Neural cell (in vitro differentiated cells): ENCODE results near the gene PCP2. TPM values are rescaled to one million over a fixed set of nuclear protein-coding genes. Genes with fewer than 3 reads are reported as not detected.

Source experiments
- H2AFZ ChIP-seq: fragments of 200-600, 300-800 bp; sonication (generic), shearing (Covaris generic); 2 replicates; pipeline ENCODE4 v1.6.0; 2014; ENCODE audit warnings: low read depth, mild to moderate bottlenecking, antibody characterized with exemption, low read length, moderate library complexity
- H3F3A ChIP-seq: fragments of 200-600 bp; shearing (Covaris generic); 2 replicates; pipeline ENCODE4 v1.6.1; 2016; ENCODE audit warnings: mild to moderate bottlenecking, moderate library complexity, mixed read lengths, antibody characterized with exemption, low read length; ENCODE audit not compliant: insufficient read depth, poor library complexity, severe bottlenecking
- H3K27ac ChIP-seq: fragments of 200-600, 300-800 bp; sonication (generic), shearing (Covaris generic); 2 replicates; pipeline ENCODE4 v1.5.1; 2014; ENCODE audit warnings: mild to moderate bottlenecking, low read length, moderate library complexity
- H3K27me3 ChIP-seq: fragments of 300-800, 200-600 bp; sonication (generic), shearing (Covaris generic); 2 replicates; pipeline ENCODE4 v1.6.0; 2014; ENCODE audit warnings: mild to moderate bottlenecking, low read depth, low read length, moderate library complexity; ENCODE audit not compliant: insufficient read depth
- H3K36me3 ChIP-seq: fragments of 300-800, 200-600 bp; sonication (generic), shearing (Covaris generic); 2 replicates; pipeline ENCODE4 v1.5.1; 2014; ENCODE audit warnings: mild to moderate bottlenecking, antibody characterized with exemption, low read length, moderate library complexity; ENCODE audit not compliant: insufficient read depth
- H3K4me2 ChIP-seq: fragments of 300-800, 200-600 bp; sonication (generic), shearing (Covaris generic); 2 replicates; pipeline ENCODE4 v1.6.0; 2014; ENCODE audit warnings: mild to moderate bottlenecking, low read length
- H3K4me3 ChIP-seq: fragments of 300-800, 200-600 bp; sonication (generic), shearing (Covaris generic); 2 replicates; pipeline ENCODE4 v1.5.1; 2014; ENCODE audit warnings: mild to moderate bottlenecking, low read length, moderate library complexity
- H3K79me2 ChIP-seq: fragments of 200-600 bp; shearing (Covaris generic); replicated peaks from 2 replicates; pipeline ENCODE4 v1.6.0; 2014; ENCODE audit warnings: mild to moderate bottlenecking, low read length, moderate library complexity; ENCODE audit not compliant: insufficient read depth
- H3K9ac ChIP-seq: fragments of 300-800, 200-600 bp; sonication (generic), shearing (Covaris generic); 2 replicates; pipeline ENCODE4 v1.6.1; 2016; ENCODE audit warnings: mild to moderate bottlenecking, low read length, mixed read lengths
- H3K9me2 ChIP-seq: fragments of 200-600 bp; shearing (Covaris generic); 2 replicates; pipeline ENCODE4 v1.6.1; 2016; ENCODE audit warnings: mild to moderate bottlenecking, low read length, mixed read lengths; ENCODE audit not compliant: insufficient read depth
- H3K9me3 ChIP-seq: fragments of 200-600, 300-800 bp; sonication (generic), shearing (Covaris generic); 2 replicates; pipeline ENCODE4 v1.6.1; 2016; ENCODE audit warnings: mild to moderate bottlenecking, mixed run types, low read length, moderate library complexity, mixed read lengths
- H4K20me1 ChIP-seq: fragments of 200-600 bp; shearing (Covaris generic); 2 replicates; pipeline ENCODE4 v1.6.1; 2016; ENCODE audit warnings: mild to moderate bottlenecking, mixed run types; ENCODE audit not compliant: insufficient read depth
- CTCF ChIP-seq: fragments of 450-650 bp; IDR thresholded peaks from 2 replicates; pipeline ENCODE4 v1.5.1; 2014; ENCODE audit warnings: antibody characterized with exemption, mild to moderate bottlenecking, moderate library complexity; ENCODE audit not compliant: poor library complexity, severe bottlenecking
- EP300 ChIP-seq: fragments of 450-650 bp; conservative IDR thresholded peaks from 2 replicates; pipeline ENCODE4 v1.6.1; 2014; ENCODE audit warnings: antibody characterized with exemption, mild to moderate bottlenecking, moderate library complexity; ENCODE audit not compliant: poor library complexity, severe bottlenecking
- EZH2 ChIP-seq: fragments of 200-600, 300-800 bp; shearing (Covaris generic), sonication (generic); IDR thresholded peaks from 2 replicates; pipeline ENCODE4 v1.6.1; 2014; ENCODE audit warnings: antibody characterized with exemption, low read length, borderline replicate concordance, mild to moderate bottlenecking; ENCODE audit not compliant: insufficient read depth, poor library complexity, severe bottlenecking
- MXI1 ChIP-seq: fragments of 450-650 bp; conservative IDR thresholded peaks from 2 replicates; pipeline ENCODE4 v1.6.1; 2014; ENCODE audit warnings: antibody characterized with exemption, mild to moderate bottlenecking; ENCODE audit not compliant: poor library complexity, severe bottlenecking
- POLR2AphosphoS5 ChIP-seq: IDR thresholded peaks from 2 replicates; pipeline ENCODE4 v1.6.1; 2012
- RAD21 ChIP-seq: fragments of 450-650 bp; conservative IDR thresholded peaks from 2 replicates; pipeline ENCODE4 v1.6.1; 2014; ENCODE audit warnings: antibody characterized with exemption, mild to moderate bottlenecking, moderate library complexity
- SMC3 ChIP-seq: fragments of 450-650 bp; conservative IDR thresholded peaks from 2 replicates; pipeline ENCODE4 v1.6.1; 2014; ENCODE audit warnings: antibody characterized with exemption, mild to moderate bottlenecking, moderate library complexity; ENCODE audit not compliant: poor library complexity
- TAF1 ChIP-seq: IDR thresholded peaks from 2 replicates; pipeline ENCODE4 v1.6.1; 2012; ENCODE audit warnings: low read depth
- polyA plus RNA-seq: library from polyadenylated mRNA; depleted of rRNA; stranded (reverse); fragments of >200 nt; gene quantifications from 2 replicates; pipeline ENCODE4 v1.2.3, GENCODE V29; 2014
- TF ChIP-seq, protein P1 (sequence below): IDR thresholded peaks from 2 replicates; pipeline ENCODE4 v1.6.1; 2012; ENCODE audit warnings: borderline replicate concordance

PCP2 gene
- polyA plus RNA-seq, 1 donor from 2014 or later: not detected

DNA sequence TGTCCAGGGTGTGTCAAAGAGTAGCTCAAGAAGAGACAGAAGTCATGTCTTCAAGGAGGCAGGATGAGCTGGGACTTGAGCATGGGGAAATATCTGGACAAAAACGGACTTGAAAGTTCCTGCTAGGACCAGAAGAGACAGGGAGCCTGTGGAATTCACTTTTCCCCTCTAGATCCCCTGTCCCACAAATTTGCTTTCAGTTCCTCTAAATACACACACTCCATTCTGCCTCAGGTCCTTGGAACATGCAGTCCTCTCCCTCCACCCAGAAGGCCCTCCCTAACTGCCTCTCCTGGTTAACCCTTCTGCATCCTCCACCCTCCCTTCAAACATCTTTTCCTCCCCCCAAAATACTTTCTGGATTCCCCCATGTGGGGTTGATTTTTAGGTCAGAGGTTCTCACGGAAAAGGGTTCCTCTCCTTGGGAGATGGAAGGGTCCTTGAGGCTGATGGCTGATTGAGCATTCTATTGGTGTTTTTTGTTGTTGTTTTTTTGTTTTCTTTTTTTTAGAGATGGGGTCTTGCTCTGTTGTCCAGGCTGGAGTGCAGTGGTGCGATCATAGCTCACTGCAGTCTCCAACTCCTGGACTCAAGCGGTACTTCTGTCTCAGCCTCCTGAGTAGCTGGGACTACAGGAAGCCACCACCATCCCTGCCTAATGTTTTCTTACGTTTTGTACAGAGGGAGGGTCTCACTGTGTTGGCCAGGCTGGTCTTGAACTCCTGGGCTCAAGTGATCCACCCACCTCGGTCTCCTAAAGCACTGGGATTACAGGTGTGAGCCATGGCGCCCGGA lies 28.4 kb upstream of the PCP2 start:
- H3K27ac ChIP-seq: no peak overlapping the region
- H3K27me3 ChIP-seq: no peaks in the 10 kb centered on the region
- H3K9me2 ChIP-seq: no peaks in the 10 kb centered on the region
- TF ChIP-seq POLR2AphosphoS5: no peak
- TF ChIP-seq, protein P1, sequence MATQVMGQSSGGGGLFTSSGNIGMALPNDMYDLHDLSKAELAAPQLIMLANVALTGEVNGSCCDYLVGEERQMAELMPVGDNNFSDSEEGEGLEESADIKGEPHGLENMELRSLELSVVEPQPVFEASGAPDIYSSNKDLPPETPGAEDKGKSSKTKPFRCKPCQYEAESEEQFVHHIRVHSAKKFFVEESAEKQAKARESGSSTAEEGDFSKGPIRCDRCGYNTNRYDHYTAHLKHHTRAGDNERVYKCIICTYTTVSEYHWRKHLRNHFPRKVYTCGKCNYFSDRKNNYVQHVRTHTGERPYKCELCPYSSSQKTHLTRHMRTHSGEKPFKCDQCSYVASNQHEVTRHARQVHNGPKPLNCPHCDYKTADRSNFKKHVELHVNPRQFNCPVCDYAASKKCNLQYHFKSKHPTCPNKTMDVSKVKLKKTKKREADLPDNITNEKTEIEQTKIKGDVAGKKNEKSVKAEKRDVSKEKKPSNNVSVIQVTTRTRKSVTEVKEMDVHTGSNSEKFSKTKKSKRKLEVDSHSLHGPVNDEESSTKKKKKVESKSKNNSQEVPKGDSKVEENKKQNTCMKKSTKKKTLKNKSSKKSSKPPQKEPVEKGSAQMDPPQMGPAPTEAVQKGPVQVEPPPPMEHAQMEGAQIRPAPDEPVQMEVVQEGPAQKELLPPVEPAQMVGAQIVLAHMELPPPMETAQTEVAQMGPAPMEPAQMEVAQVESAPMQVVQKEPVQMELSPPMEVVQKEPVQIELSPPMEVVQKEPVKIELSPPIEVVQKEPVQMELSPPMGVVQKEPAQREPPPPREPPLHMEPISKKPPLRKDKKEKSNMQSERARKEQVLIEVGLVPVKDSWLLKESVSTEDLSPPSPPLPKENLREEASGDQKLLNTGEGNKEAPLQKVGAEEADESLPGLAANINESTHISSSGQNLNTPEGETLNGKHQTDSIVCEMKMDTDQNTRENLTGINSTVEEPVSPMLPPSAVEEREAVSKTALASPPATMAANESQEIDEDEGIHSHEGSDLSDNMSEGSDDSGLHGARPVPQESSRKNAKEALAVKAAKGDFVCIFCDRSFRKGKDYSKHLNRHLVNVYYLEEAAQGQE: no peak
- TF ChIP-seq SMC3: no peak
- TF ChIP-seq EZH2: no peak
- no peak for TF ChIP-seq EP300
- TF ChIP-seq TAF1: no peak
- no peak for TF ChIP-seq RAD21
- no peak for TF ChIP-seq MXI1
- TF ChIP-seq CTCF: no peak
- no peaks in the 10 kb centered on the region for H3K79me2 ChIP-seq
- no peaks in the 10 kb centered on the region for H4K20me1 ChIP-seq
- H2AFZ ChIP-seq: no peak overlapping the region
- H3F3A ChIP-seq: no peaks in the 10 kb centered on the region
- no peak overlapping the region for H3K9ac ChIP-seq
- H3K4me3 ChIP-seq: no peak overlapping the region
- no peaks in the 10 kb centered on the region for H3K9me3 ChIP-seq
- H3K36me3 ChIP-seq: no peaks in the 10 kb centered on the region
- H3K4me2 ChIP-seq: no peak overlapping the region

DNA sequence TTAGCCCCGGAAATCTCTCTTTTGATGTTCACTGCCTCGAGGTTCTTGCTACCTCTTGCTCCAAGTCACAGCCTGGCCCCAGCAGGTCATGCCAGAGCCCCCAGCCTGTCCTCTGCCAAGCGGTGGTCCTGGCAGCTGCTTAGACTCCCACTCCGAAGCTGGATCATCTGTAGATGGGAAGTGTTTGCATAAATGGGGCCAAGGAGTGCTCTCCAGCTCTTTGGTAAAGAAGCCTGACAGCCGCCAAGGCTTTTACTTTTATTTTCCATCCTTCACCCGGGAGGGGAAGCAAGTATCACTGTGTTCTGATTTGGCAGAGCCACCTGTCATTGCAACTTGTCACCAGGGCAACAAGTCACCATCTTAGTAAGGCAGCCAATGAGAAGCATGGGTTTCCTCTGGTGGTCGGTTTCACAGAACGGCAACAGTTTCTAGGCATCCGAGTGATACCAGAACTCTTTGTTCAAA lies 24.7 kb upstream of the PCP2 start:
- Histone ChIP-seq H3K4me2 (no peak overlapping the region), H3K9ac (no peak overlapping the region), H3K27me3 (no peaks in the 10 kb centered on the region), H3K9me3 (no peaks in the 10 kb centered on the region), H3K9me2 (no peaks in the 10 kb centered on the region), H3F3A (no peaks in the 10 kb centered on the region), H4K20me1 (no peaks in the 10 kb centered on the region), H3K79me2 (no peaks in the 10 kb centered on the region), H2AFZ (no peak overlapping the region), H3K36me3 (no peaks in the 10 kb centered on the region), H3K4me3 (no peak overlapping the region), H3K27ac (peak overlapping the region; percentile 64)
- TF ChIP-seq EZH2 (no peak), CTCF (no peak), RAD21 (no peak), MXI1 (no peak), TAF1 (no peak), EP300 (peak; percentile 16), SMC3 (no peak), POLR2AphosphoS5 (peak; percentile 12)
- TF ChIP-seq, protein P1: no peak
